ENCODE results near the gene FTCDNL1.

DNA sequence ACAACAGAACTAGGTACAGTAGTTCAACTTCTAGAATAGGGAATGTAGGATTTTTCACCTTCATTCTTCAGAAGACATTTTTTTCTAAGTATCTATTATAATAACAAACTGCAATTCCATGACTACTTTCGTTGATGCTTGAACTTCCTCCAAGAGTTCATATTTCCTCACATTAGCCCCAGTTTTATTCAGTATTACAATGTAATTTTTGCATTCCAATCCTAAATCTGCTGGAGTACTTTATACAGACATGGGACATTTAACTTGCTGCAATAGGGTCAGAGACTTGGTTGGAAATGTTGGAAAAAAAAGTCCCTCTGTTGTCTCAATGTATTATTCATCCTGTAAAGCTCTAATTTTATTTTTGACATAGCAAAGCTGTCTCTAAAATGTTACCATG, 19.6 kb upstream of the FTCDNL1 start:
- TF ChIP-seq, protein P1, sequence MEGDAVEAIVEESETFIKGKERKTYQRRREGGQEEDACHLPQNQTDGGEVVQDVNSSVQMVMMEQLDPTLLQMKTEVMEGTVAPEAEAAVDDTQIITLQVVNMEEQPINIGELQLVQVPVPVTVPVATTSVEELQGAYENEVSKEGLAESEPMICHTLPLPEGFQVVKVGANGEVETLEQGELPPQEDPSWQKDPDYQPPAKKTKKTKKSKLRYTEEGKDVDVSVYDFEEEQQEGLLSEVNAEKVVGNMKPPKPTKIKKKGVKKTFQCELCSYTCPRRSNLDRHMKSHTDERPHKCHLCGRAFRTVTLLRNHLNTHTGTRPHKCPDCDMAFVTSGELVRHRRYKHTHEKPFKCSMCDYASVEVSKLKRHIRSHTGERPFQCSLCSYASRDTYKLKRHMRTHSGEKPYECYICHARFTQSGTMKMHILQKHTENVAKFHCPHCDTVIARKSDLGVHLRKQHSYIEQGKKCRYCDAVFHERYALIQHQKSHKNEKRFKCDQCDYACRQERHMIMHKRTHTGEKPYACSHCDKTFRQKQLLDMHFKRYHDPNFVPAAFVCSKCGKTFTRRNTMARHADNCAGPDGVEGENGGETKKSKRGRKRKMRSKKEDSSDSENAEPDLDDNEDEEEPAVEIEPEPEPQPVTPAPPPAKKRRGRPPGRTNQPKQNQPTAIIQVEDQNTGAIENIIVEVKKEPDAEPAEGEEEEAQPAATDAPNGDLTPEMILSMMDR (IDR thresholded peaks at IDR 0.05) = no peak
- no peak for TF ChIP-seq POLR2A (IDR thresholded peaks at IDR 0.05)

Data from body of pancreas (tissue), 4 donors.